AG09309 (cell line): ENCODE data around the gene MGMT.

Source experiments
- DNase-seq: peaks from one replicate; pipeline ENCODE4 v3.0.0-alpha.2; 2010; ENCODE audit warnings: low read depth
- H3K4me3 ChIP-seq: 2 replicates; pipeline ENCODE4 v1.5.1; 2011; ENCODE audit warnings: mild to moderate bottlenecking, low read depth, low read length, moderate library complexity; ENCODE audit not compliant: control insufficient read depth
- TF ChIP-seq, protein P1 (sequence below): IDR thresholded peaks from 2 replicates; pipeline ENCODE4 v1.5.1; 2011; ENCODE audit warnings: mild to moderate bottlenecking, low read depth, low read length, inconsistent platforms; ENCODE audit not compliant: insufficient read depth, control insufficient read depth; ENCODE audit errors: missing control alignments

The MGMT gene

GRCh38 chr10:129703287-129704137 is 236.5 kb downstream of the MGMT start:
- no peak for DNase-seq
- H3K4me3 ChIP-seq: no peak overlapping the region
- TF ChIP-seq, protein P1, sequence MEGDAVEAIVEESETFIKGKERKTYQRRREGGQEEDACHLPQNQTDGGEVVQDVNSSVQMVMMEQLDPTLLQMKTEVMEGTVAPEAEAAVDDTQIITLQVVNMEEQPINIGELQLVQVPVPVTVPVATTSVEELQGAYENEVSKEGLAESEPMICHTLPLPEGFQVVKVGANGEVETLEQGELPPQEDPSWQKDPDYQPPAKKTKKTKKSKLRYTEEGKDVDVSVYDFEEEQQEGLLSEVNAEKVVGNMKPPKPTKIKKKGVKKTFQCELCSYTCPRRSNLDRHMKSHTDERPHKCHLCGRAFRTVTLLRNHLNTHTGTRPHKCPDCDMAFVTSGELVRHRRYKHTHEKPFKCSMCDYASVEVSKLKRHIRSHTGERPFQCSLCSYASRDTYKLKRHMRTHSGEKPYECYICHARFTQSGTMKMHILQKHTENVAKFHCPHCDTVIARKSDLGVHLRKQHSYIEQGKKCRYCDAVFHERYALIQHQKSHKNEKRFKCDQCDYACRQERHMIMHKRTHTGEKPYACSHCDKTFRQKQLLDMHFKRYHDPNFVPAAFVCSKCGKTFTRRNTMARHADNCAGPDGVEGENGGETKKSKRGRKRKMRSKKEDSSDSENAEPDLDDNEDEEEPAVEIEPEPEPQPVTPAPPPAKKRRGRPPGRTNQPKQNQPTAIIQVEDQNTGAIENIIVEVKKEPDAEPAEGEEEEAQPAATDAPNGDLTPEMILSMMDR: no peak

- H3K4me3 ChIP-seq: no peak overlapping the region
- TF ChIP-seq, protein P1: no peak
- DNase-seq: no peak
These were observed 237.2 kb downstream of the MGMT start for GRCh38 chr10:129704225-129704624.

GRCh38 chr10:129704786-129705525 is 237.9 kb downstream of the MGMT start:
- TF ChIP-seq, protein P1: no peak
- H3K4me3 ChIP-seq: no peak overlapping the region
- DNase-seq: peak; percentile 8

DNA sequence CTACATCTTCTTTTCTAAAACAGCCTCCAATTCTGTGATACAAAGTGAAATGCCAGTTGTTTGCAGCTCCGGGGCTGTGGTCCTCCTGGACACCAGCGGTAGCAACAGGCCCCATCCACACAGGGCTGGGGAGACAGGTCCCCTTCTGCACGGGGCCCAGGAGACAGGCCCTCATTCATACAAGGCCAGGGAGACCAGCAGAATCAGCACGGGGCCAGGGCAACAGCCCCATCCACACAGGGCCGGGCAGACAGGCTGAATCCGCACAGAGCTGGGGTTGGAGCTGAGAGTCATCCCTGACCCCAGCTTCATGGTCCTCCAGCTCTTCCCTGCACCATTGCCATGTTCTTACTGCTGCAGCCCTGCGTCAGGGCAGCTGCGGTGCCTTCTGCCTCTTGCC is 238.6 kb downstream of the MGMT start:
- TF ChIP-seq, protein P1: no peak
- DNase-seq: no peak
- no peak overlapping the region for H3K4me3 ChIP-seq

DNA sequence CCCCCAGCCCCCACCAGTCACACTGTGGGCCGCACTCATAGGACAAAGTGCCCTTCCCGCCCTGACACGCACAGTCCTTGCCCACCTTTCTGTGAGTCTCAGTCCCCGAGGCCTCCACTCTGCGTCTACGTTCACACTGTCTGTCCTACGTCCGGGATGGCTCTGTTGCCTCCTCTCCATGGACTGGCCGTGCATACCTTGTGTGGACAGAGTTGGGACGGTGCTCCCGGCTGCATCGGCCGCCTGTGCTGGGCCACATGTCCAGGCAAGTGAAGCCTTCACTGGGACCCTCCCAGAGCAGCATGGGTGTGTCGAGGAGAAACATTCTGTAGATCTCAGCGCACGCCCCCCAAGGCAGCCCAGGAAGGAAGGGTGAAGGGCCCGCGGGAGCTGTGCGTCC is 239.0 kb downstream of the MGMT start:
- TF ChIP-seq, protein P1: no peak
- no peak overlapping the region for H3K4me3 ChIP-seq
- DNase-seq: no peak

- TF ChIP-seq, protein P1: no peak
- no peak for DNase-seq
- no peak overlapping the region for H3K4me3 ChIP-seq
These were observed 239.5 kb downstream of the MGMT start for GRCh38 chr10:129706523-129706922.
